Gastrocnemius medialis (tissue), 4 donors: ENCODE results near the gene CCDC178.
"Not testable (repeated sequence)": the region's sequence is repeated elsewhere in the genome, so short reads cannot be mapped to it uniquely, and the experiment has no call there.

ENCODE experiments used
- POLR2A ChIP-seq, 2 donors: fragments of 450-650 bp; IDR thresholded peaks; one replicate each; pipeline ENCODE4 v1.6.1; 2017; ENCODE audit warnings: antibody characterized with exemption in 2 of 2, mild to moderate bottlenecking in 2 of 2, moderate library complexity in 2 of 2
- TF ChIP-seq, protein P1 (sequence below), 5 experiments: fragments of 450-650 bp in 3 of 5; fragments of 200-600 bp in 2 of 5; sonication (generic) in 2 of 5; IDR thresholded peaks in 4 of 5; conservative IDR thresholded peaks in 1 of 5; 1 replicate in 4 of 5; 2 replicates in 1 of 5; pipeline ENCODE4 v1.5.1; 2016 to 2019; ENCODE audit warnings: antibody characterized with exemption in 5 of 5, mild to moderate bottlenecking in 3 of 5, moderate library complexity in 3 of 5

DNA sequence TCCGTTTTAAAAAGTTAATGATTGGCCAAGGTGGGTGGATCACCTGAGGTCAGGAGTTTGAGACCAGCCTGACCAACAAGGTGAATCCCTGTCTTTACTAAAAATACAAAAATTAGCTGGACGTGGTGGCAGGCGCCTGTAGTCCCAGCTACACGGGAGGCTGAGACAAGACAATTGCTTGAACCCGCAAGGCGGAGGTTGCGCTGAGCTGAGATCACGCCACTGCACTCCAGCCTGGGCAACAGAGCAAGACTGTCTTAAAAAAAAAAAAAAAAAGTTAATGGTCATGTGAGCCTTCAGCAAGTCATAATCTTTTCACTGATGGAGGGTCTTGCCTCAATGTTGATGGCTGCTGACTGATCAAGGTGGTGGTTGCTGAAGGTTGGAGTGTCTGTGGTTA lies 41.6 kb downstream of the CCDC178 start:
- TF ChIP-seq, protein P1, sequence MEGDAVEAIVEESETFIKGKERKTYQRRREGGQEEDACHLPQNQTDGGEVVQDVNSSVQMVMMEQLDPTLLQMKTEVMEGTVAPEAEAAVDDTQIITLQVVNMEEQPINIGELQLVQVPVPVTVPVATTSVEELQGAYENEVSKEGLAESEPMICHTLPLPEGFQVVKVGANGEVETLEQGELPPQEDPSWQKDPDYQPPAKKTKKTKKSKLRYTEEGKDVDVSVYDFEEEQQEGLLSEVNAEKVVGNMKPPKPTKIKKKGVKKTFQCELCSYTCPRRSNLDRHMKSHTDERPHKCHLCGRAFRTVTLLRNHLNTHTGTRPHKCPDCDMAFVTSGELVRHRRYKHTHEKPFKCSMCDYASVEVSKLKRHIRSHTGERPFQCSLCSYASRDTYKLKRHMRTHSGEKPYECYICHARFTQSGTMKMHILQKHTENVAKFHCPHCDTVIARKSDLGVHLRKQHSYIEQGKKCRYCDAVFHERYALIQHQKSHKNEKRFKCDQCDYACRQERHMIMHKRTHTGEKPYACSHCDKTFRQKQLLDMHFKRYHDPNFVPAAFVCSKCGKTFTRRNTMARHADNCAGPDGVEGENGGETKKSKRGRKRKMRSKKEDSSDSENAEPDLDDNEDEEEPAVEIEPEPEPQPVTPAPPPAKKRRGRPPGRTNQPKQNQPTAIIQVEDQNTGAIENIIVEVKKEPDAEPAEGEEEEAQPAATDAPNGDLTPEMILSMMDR (IDR thresholded peaks at IDR 0.05 in 4 of 5, conservative IDR thresholded peaks at IDR 0.05 in 1 of 5): not testable (repeated sequence)
- not testable (repeated sequence) for TF ChIP-seq POLR2A (IDR thresholded peaks at IDR 0.05)
